Esophagus muscularis mucosa (tissue), 4 donors: ENCODE results near the gene KLHL13.

Experiments
- CTCF ChIP-seq, 3 experiments: fragments of 200-600 bp in 2 of 3; fragments of 450-650 bp in 1 of 3; sonication (generic) in 2 of 3; IDR thresholded peaks; one replicate each; pipeline ENCODE4 v1.5.1; 2017 to 2019; ENCODE audit warnings: antibody characterized with exemption in 3 of 3, mild to moderate bottlenecking in 2 of 3, moderate library complexity in 1 of 3
- EP300 ChIP-seq: sonication (generic); formaldehyde crosslinking; IDR thresholded peaks from one replicate; pipeline ENCODE4 v1.6.1; 2017; ENCODE audit warnings: antibody characterized with exemption
- POLR2A ChIP-seq: fragments of 450-650 bp; IDR thresholded peaks from one replicate; pipeline ENCODE4 v1.6.1; 2017; ENCODE audit warnings: antibody characterized with exemption, moderate library complexity, mild to moderate bottlenecking, low read depth
- POLR2AphosphoS5 ChIP-seq, 2 donors: sonication (generic); formaldehyde crosslinking; IDR thresholded peaks; one replicate each; pipeline ENCODE4 v1.6.1; 2017; ENCODE audit warnings: antibody characterized with exemption in 2 of 2

- TF ChIP-seq CTCF (IDR thresholded peaks at IDR 0.05) (no peak), POLR2A (no peak), POLR2AphosphoS5 (IDR thresholded peaks at IDR 0.05) (no peak), EP300 (no peak)
Measured at GRCh38 chrX:117989512-117989911, 127.1 kb downstream of the KLHL13 start.
